Uterus (tissue), 4 donors: ENCODE results near the gene ZNF484. TPM values are rescaled to one million over a fixed set of nuclear protein-coding genes. Genes with fewer than 3 reads are reported as not detected.
"Not testable (repeated sequence)": the region's sequence is repeated elsewhere in the genome, so short reads cannot be mapped to it uniquely, and the experiment has no call there.

Experiments used
- DNase-seq, 2 donors: peaks; one replicate each; pipeline ENCODE4 v3.0.0-alpha.2; 2019 to 2020
- H3K27ac ChIP-seq, 2 donors: fragments of 200-600 bp; sonication (generic); 1 replicate in 1 of 2; 2 replicates in 1 of 2; pipeline ENCODE4 v1.5.1; 2016 to 2018
- H3K27me3 ChIP-seq, 2 donors: fragments of 200-600 bp; sonication (generic); one replicate each; pipeline ENCODE4 v1.5.1; 2018 to 2019; ENCODE audit warnings: control low read depth in 1 of 2
- H3K36me3 ChIP-seq, 2 donors: fragments of 200-600 bp; sonication (generic); one replicate each; pipeline ENCODE4 v1.5.1; 2019; ENCODE audit warnings: control low read depth in 1 of 2
- H3K4me1 ChIP-seq, 2 donors: fragments of 200-600 bp; sonication (generic); one replicate each; pipeline ENCODE4 v1.5.1; 2018 to 2019; ENCODE audit warnings: control low read depth in 1 of 2
- H3K4me3 ChIP-seq, 2 donors: fragments of 200-600 bp; sonication (generic); 1 replicate in 1 of 2; 2 replicates in 1 of 2; pipeline ENCODE4 v1.5.1; 2018 to 2019; ENCODE audit warnings: mild to moderate bottlenecking in 1 of 2
- H3K9me3 ChIP-seq, 2 donors: fragments of 200-600 bp; sonication (generic); one replicate each; pipeline ENCODE4 v1.5.1; 2019; ENCODE audit warnings: control low read depth in 1 of 2
- CTCF ChIP-seq, 4 experiments: fragments of 200-600 bp in 2 of 4; fragments of 450-650 bp in 2 of 4; sonication (generic) in 2 of 4; IDR thresholded peaks; one replicate each; pipeline ENCODE4 v1.5.1; 2016 to 2019; ENCODE audit warnings: antibody characterized with exemption in 4 of 4, mild to moderate bottlenecking in 2 of 4, moderate library complexity in 1 of 4
- POLR2A ChIP-seq, 2 donors: fragments of 450-650 bp; IDR thresholded peaks; one replicate each; pipeline ENCODE4 v1.6.1; 2016; ENCODE audit warnings: antibody characterized with exemption in 2 of 2, mild to moderate bottlenecking in 1 of 2, moderate library complexity in 1 of 2
- intact Hi-C: fragments of 100-400 bp; cut with DNase I; formaldehyde crosslinking; loops from one replicate; pipeline ENCODE4 v1.15.1; 2023; ENCODE audit warnings: low total_unique reads
- total RNA-seq, 4 donors: library from RNA; depleted of rRNA in 3 of 4; stranded (reverse); fragments of >200 nt in 3 of 4; gene quantifications; one replicate each; pipeline versions ENCODE4 v1.1.0 to v1.2.4, GENCODE V29; 2014 to 2023
- donor health status: DM: yes; HTN: yes; CAD: no.

ZNF484 gene
- total RNA-seq, 4 donors from 2014 or later: 12.6 to 41.8 (median 17.4) TPM

GRCh38 chr9:92846662-92847145 is 31.1 kb downstream of the ZNF484 start:
- no peaks in the 10 kb centered on the region for H3K4me1 ChIP-seq
- no peak for TF ChIP-seq CTCF (IDR thresholded peaks at IDR 0.05)
- no peak for TF ChIP-seq POLR2A (IDR thresholded peaks at IDR 0.05)
- DNase-seq: no peak
- intact Hi-C loops: no loop called here
- H3K4me3 ChIP-seq: no peak overlapping the region
- H3K9me3 ChIP-seq: peaks cover 0 to 49% of the 10 kb centered on the region in 2 donors
- H3K27me3 ChIP-seq: no peaks in the 10 kb centered on the region
- no peaks in the 10 kb centered on the region for H3K36me3 ChIP-seq
- H3K27ac ChIP-seq: no peak overlapping the region

GRCh38 chr9:92838411-92838810 is 39.4 kb downstream of the ZNF484 start:
- DNase-seq, H3K36me3 ChIP-seq, intact Hi-C loops, H3K4me3 ChIP-seq, H3K9me3 ChIP-seq, H3K4me1 ChIP-seq, H3K27me3 ChIP-seq, H3K27ac ChIP-seq: not testable (repeated sequence)

- no peak for TF ChIP-seq CTCF (IDR thresholded peaks at IDR 0.05)
- no peaks in the 10 kb centered on the region for H3K4me1 ChIP-seq
- H3K4me3 ChIP-seq: no peak overlapping the region
- H3K27me3 ChIP-seq: no peaks in the 10 kb centered on the region
- intact Hi-C loops: no loop called here
- no peak for DNase-seq
- H3K36me3 ChIP-seq: no peaks in the 10 kb centered on the region
- no peak overlapping the region for H3K27ac ChIP-seq
- no peaks in the 10 kb centered on the region for H3K9me3 ChIP-seq
Observed at GRCh38 chr9:92837191-92837590, 40.6 kb downstream of the ZNF484 start.

GRCh38 chr9:92829420-92829819 is 48.4 kb downstream of the ZNF484 start:
- Histone ChIP-seq H3K36me3 (no peaks in the 10 kb centered on the region), H3K4me1 (no peaks in the 10 kb centered on the region), H3K27me3 (no peaks in the 10 kb centered on the region), H3K4me3 (no peak overlapping the region), H3K27ac (no peak overlapping the region), H3K9me3 (no peaks in the 10 kb centered on the region)
- intact Hi-C loops: no loop called here
- no peak for DNase-seq
- no peak for TF ChIP-seq CTCF (IDR thresholded peaks at IDR 0.05)
- no peak for TF ChIP-seq POLR2A (IDR thresholded peaks at IDR 0.05)

- not testable (repeated sequence) for H3K9me3 ChIP-seq, DNase-seq
Observed at GRCh38 chr9:92825065-92825464, 52.8 kb downstream of the ZNF484 start.

GRCh38 chr9:92820964-92821363 is 56.9 kb downstream of the ZNF484 start:
- Histone ChIP-seq H3K4me3 (no peak overlapping the region), H3K4me1 (no peaks in the 10 kb centered on the region), H3K27ac (no peak overlapping the region), H3K27me3 (no peaks in the 10 kb centered on the region), H3K9me3 (no peaks in the 10 kb centered on the region), H3K36me3 (no peaks in the 10 kb centered on the region)
- no peak for DNase-seq
- TF ChIP-seq POLR2A (IDR thresholded peaks at IDR 0.05) (no peak), CTCF (IDR thresholded peaks at IDR 0.05) (no peak)
- intact Hi-C loops: no loop called here

More at GRCh38 chr9:92825065-92825464, 52.8 kb downstream of the ZNF484 start:
- H3K4me3 ChIP-seq, intact Hi-C loops, H3K27ac ChIP-seq, H3K4me1 ChIP-seq, H3K27me3 ChIP-seq, H3K36me3 ChIP-seq: not testable (repeated sequence)

- H3K9me3 ChIP-seq, H3K4me1 ChIP-seq, intact Hi-C loops, H3K27me3 ChIP-seq, H3K4me3 ChIP-seq, H3K27ac ChIP-seq, H3K36me3 ChIP-seq, DNase-seq: not testable (repeated sequence)
Observed at GRCh38 chr9:92819898-92820297, 57.9 kb downstream of the ZNF484 start.

GRCh38 chr9:92809629-92810326 is 68.1 kb downstream of the ZNF484 start:
- H3K4me3 ChIP-seq: not testable (repeated sequence)
- H3K27me3 ChIP-seq: peaks cover 27 to 82% of the 10 kb centered on the region in 2 donors

More at GRCh38 chr9:92809629-92810326, 68.1 kb downstream of the ZNF484 start:
- H3K36me3 ChIP-seq, DNase-seq, H3K9me3 ChIP-seq, H3K27ac ChIP-seq, intact Hi-C loops: not testable (repeated sequence)
- H3K4me1 ChIP-seq: peaks cover 0 to 13% of the 10 kb centered on the region in 2 donors
